Subcutaneous abdominal adipose tissue (tissue), 5 donors: ENCODE results near the gene LRRC4C.

ENCODE experiments used
- H3K27ac ChIP-seq: one replicate; pipeline ENCODE4 v1.7.0; 2013; ENCODE audit warnings: low read depth, mild to moderate bottlenecking, inconsistent platforms, low read length, moderate library complexity
- H3K27me3 ChIP-seq, 5 donors: one replicate each; pipeline ENCODE4 v1.7.0; 2013; ENCODE audit warnings: low read length in 5 of 5, inconsistent platforms in 1 of 5; ENCODE audit not compliant: control insufficient read depth in 5 of 5, insufficient read depth in 4 of 5
- H3K36me3 ChIP-seq, 5 donors: one replicate each; pipeline ENCODE4 v1.7.0; 2013; ENCODE audit warnings: low read length in 5 of 5; ENCODE audit not compliant: control insufficient read depth in 5 of 5, insufficient read depth in 5 of 5
- H3K4me1 ChIP-seq, 5 donors: one replicate each; pipeline ENCODE4 v1.7.0; 2013; ENCODE audit warnings: low read length in 5 of 5, mild to moderate bottlenecking in 3 of 5, moderate library complexity in 1 of 5; ENCODE audit not compliant: control insufficient read depth in 5 of 5, insufficient read depth in 5 of 5
- H3K4me3 ChIP-seq, 5 donors: one replicate each; pipeline ENCODE4 v1.7.0; 2013; ENCODE audit warnings: low read length in 5 of 5, low read depth in 1 of 5
- H3K9ac ChIP-seq, 5 donors: one replicate each; pipeline ENCODE4 v1.7.0; 2013; ENCODE audit warnings: low read length in 5 of 5, mild to moderate bottlenecking in 4 of 5, moderate library complexity in 3 of 5
- H3K9me3 ChIP-seq, 5 donors: one replicate each; pipeline ENCODE4 v1.7.0; 2013; ENCODE audit warnings: low read length in 5 of 5; ENCODE audit not compliant: control insufficient read depth in 5 of 5
- donor health status: healthy.
- donor health status: healthy.
- donor health status: healthy.
- donor health status: healthy.
- donor health status: healthy.

Gene LRRC4C

GRCh38 chr11:41189701-41190436, 269.6 kb downstream of the LRRC4C start:
- Histone ChIP-seq H3K4me1 (no peaks in the 10 kb centered on the region), H3K36me3 (no peaks in the 10 kb centered on the region), H3K9me3 (peaks cover 0 to 3% (median 0%) of the 10 kb centered on the region in 5 donors), H3K9ac (no peak overlapping the region), H3K27ac (no peak overlapping the region), H3K27me3 (no peaks in the 10 kb centered on the region), H3K4me3 (no peak overlapping the region)

GRCh38 chr11:41177791-41178190, 281.7 kb downstream of the LRRC4C start:
- no peak overlapping the region for H3K27ac ChIP-seq
- H3K36me3 ChIP-seq: no peaks in the 10 kb centered on the region
- H3K27me3 ChIP-seq: no peaks in the 10 kb centered on the region
- no peak overlapping the region for H3K9ac ChIP-seq
- no peak overlapping the region for H3K4me3 ChIP-seq
- no peaks in the 10 kb centered on the region for H3K4me1 ChIP-seq
- H3K9me3 ChIP-seq: no peaks in the 10 kb centered on the region

DNA sequence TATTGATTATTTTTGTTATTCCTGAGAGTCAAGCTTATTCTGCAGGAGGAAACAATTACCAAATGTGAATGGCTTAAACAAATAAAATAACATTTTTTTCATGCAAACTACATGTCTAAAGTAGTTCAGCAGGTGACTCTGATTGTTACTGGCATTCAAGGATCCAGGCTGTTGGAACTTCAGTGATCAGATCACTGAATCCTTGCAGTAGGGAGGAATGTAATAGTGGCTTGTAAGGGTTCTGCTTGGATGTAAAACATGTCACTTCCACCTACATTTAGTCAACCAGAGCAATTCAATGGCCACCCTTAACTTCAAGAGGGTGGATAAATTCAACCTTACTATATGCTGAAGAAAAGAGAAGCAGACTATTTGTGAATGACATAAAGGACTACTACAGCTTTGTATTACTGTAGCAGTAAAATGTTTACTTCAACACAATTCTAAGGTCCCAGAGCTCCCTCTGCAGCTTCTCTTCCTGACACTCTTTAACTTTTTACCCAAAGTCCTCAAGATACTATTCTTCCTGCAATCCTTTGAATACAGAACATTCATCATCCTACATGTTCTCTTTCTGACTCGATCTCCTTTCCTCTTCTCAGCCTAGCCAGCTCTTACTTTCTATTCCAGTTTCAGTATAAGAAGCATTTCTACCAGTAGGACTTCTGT, 284.0 kb downstream of the LRRC4C start:
- no peak overlapping the region for H3K4me3 ChIP-seq
- H3K36me3 ChIP-seq: no peaks in the 10 kb centered on the region
- H3K9me3 ChIP-seq: no peaks in the 10 kb centered on the region
- H3K4me1 ChIP-seq: no peaks in the 10 kb centered on the region
- no peak overlapping the region for H3K9ac ChIP-seq
- H3K27ac ChIP-seq: no peak overlapping the region
- no peaks in the 10 kb centered on the region for H3K27me3 ChIP-seq

DNA sequence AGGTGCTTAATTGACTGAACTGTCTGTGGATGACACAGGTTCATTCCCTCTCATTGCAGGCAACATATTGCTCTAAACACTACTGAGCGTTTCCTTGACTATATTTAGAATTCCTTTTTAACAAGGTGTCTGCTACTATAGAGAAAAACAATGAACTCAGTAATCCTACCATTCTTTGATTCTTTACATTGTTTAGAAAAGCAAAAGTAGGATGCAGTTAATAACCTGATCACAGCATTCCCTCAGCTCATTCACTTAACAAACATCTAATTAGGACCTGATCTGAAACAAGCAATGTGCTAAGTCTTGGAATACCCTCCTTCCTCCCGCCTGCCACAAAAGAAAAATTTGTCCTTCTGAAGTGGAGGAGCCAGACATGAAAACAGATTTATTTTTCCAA, 313.1 kb downstream of the LRRC4C start:
- no peak overlapping the region for H3K9ac ChIP-seq
- no peaks in the 10 kb centered on the region for H3K4me1 ChIP-seq
- H3K36me3 ChIP-seq: no peaks in the 10 kb centered on the region
- H3K9me3 ChIP-seq: no peaks in the 10 kb centered on the region
- H3K4me3 ChIP-seq: no peak overlapping the region
- no peak overlapping the region for H3K27ac ChIP-seq
- H3K27me3 ChIP-seq: no peaks in the 10 kb centered on the region

GRCh38 chr11:41145420-41145819, 314.0 kb downstream of the LRRC4C start:
- H3K9ac ChIP-seq: no peak overlapping the region
- no peaks in the 10 kb centered on the region for H3K36me3 ChIP-seq
- H3K27ac ChIP-seq: no peak overlapping the region
- H3K27me3 ChIP-seq: no peaks in the 10 kb centered on the region
- no peaks in the 10 kb centered on the region for H3K4me1 ChIP-seq
- H3K4me3 ChIP-seq: no peak overlapping the region
- no peaks in the 10 kb centered on the region for H3K9me3 ChIP-seq

DNA sequence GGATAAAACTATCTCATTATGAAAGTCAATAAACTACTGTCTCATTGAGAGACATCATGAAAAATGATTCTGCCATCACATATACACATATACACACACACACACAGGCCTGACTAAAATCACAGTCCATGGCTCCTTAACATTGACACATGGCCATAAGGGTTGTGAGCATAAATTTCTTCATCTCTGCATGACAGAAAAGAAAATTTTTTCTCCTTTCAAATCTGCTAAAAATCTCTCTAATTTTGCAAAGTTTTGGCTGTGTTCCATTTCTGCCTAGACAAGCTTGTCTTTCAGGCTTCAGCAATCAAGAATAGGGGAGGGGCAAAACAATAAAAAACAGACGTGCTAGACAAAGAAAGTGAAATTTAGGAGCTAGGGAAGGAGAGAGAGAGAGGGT, 324.5 kb downstream of the LRRC4C start:
- Histone ChIP-seq H3K9ac (no peak overlapping the region), H3K36me3 (no peaks in the 10 kb centered on the region), H3K27me3 (no peaks in the 10 kb centered on the region), H3K4me3 (no peak overlapping the region), H3K27ac (no peak overlapping the region), H3K4me1 (no peaks in the 10 kb centered on the region), H3K9me3 (no peaks in the 10 kb centered on the region)

GRCh38 chr11:41133023-41133422, 326.4 kb downstream of the LRRC4C start:
- Histone ChIP-seq H3K4me3 (no peak overlapping the region), H3K9me3 (no peaks in the 10 kb centered on the region), H3K9ac (no peak overlapping the region), H3K27me3 (no peaks in the 10 kb centered on the region), H3K36me3 (no peaks in the 10 kb centered on the region), H3K27ac (no peak overlapping the region), H3K4me1 (no peaks in the 10 kb centered on the region)

- H3K9ac ChIP-seq: no peak overlapping the region
- no peaks in the 10 kb centered on the region for H3K27me3 ChIP-seq
- no peak overlapping the region for H3K27ac ChIP-seq
- H3K4me1 ChIP-seq: no peaks in the 10 kb centered on the region
- H3K4me3 ChIP-seq: no peak overlapping the region
- peaks cover 0 to 3% (median 0%) of the 10 kb centered on the region in 5 donors for H3K9me3 ChIP-seq
- no peaks in the 10 kb centered on the region for H3K36me3 ChIP-seq
Measured at GRCh38 chr11:41121600-41121999, 337.9 kb downstream of the LRRC4C start.

DNA sequence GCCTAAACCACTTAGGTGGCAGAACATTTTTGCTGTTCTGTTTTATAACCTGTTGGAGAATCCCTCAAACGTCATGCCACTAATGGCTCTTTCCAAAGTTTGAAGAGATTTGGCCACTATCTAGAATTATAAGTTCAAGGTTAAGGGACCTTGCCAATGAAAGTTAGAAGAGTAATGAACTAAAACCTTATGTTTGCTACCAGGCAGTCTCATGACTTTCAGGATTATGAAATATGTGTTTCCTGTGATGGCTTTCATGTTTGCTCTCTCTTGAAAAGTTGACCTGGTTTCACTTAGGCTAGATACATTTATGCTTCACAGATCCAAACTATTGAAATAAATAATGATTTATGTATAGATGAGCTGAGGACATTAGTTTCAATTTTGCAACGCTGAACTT, 340.0 kb downstream of the LRRC4C start:
- Histone ChIP-seq H3K27me3 (no peaks in the 10 kb centered on the region), H3K9me3 (peaks cover 0 to 3% (median 0%) of the 10 kb centered on the region in 5 donors), H3K36me3 (no peaks in the 10 kb centered on the region), H3K27ac (no peak overlapping the region), H3K4me3 (no peak overlapping the region), H3K9ac (no peak overlapping the region), H3K4me1 (no peaks in the 10 kb centered on the region)

DNA sequence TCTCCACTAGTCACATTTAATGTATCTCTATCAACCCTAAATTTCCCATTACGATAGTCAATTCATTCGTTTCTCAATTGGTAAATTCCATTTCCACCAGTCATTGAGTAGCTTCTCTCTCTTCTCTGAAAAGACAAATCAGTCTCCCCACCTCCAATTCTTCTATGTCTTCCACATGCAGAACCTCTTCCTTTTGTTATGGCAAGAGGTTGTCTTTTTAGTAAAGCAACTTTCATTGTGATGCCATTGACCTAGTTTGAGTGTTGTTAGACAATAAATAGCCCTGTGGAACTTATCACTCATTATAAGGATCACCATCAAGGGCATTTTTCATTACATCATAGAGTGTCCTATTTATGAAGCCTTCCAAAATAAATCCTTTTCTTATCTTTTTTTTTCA, 340.9 kb downstream of the LRRC4C start:
- H3K9ac ChIP-seq: no peak overlapping the region
- H3K9me3 ChIP-seq: peaks cover 0 to 3% (median 0%) of the 10 kb centered on the region in 5 donors

More for the DNA sequence above, 340.9 kb downstream of the LRRC4C start:
- no peak overlapping the region for H3K27ac ChIP-seq
- H3K36me3 ChIP-seq: no peaks in the 10 kb centered on the region
- no peaks in the 10 kb centered on the region for H3K27me3 ChIP-seq
- no peak overlapping the region for H3K4me3 ChIP-seq
- no peaks in the 10 kb centered on the region for H3K4me1 ChIP-seq
